IMR-90 (cell line): Measurements from ENCODE around the gene HMGXB3. TPM values are rescaled to one million over a fixed set of nuclear protein-coding genes. Genes with fewer than 3 reads are reported as not detected.

Experiments used
- ATAC-seq: fragments of 200-7000 bp; cut with Tn5 transposase; 2 replicates; pipeline ENCODE4 v1.9.1; 2020; ENCODE audit warnings: low read depth, mild to moderate bottlenecking, moderate library complexity
- BruUV-seq: library from RNA; stranded (reverse); fragments of 400-500 nt; replicated peaks from 2 replicates; lab custom pipeline; 2021; lab: Mats Ljungman, UMichigan
- CTCF ChIA-PET: fragments of 300-600 bp; formaldehyde crosslinking; extraction: SDS; loops from one replicate; lab custom pipeline; 2021; ENCODE audit warnings: antibody characterized with exemption; lab: Yijun Ruan, JAX
- POLR2A ChIA-PET: fragments of 300-600 bp; sonication (Branson Sonifier 250); formaldehyde crosslinking; loops from one replicate; lab custom pipeline; 2022; ENCODE audit warnings: antibody characterized with exemption; ENCODE audit not compliant: unreplicated experiment; lab: Charles Lee
- DNase-seq: peaks from one replicate; pipeline ENCODE4 v3.0.0; 2013
- H2AFZ ChIP-seq: replicated peaks from 2 replicates; pipeline ENCODE3; 2013; ENCODE audit warnings: low read length, mild to moderate bottlenecking; ENCODE audit not compliant: poor library complexity
- H2AK5ac ChIP-seq: 2 replicates; pipeline ENCODE4 v1.6.1; 2013; ENCODE audit warnings: low read depth, low read length, inconsistent platforms
- H2AK9ac ChIP-seq: replicated peaks from 2 replicates; pipeline ENCODE3; 2013; ENCODE audit warnings: mild to moderate bottlenecking, low read depth, low read length, moderate library complexity; ENCODE audit not compliant: poor library complexity
- H2BK120ac ChIP-seq: 2 replicates; pipeline ENCODE4 v1.6.1; 2013; ENCODE audit warnings: low read depth, low read length, inconsistent platforms
- H2BK15ac ChIP-seq: 3 replicates; pipeline ENCODE4 v1.6.1; 2013; ENCODE audit warnings: low read depth, low read length, inconsistent platforms
- H2BK20ac ChIP-seq: 2 replicates; pipeline ENCODE4 v1.6.1; 2013; ENCODE audit warnings: low read depth, mild to moderate bottlenecking, inconsistent platforms, low read length, moderate library complexity
- H2BK5ac ChIP-seq: 2 replicates; pipeline ENCODE4 v1.6.1; 2013; ENCODE audit warnings: mild to moderate bottlenecking, low read depth, low read length, inconsistent platforms; ENCODE audit not compliant: poor library complexity, severe bottlenecking
- H3K14ac ChIP-seq: replicated peaks from 2 replicates; pipeline ENCODE4 v1.6.1; 2013; ENCODE audit warnings: low read depth, low read length, inconsistent platforms
- H3K18ac ChIP-seq: 2 replicates; pipeline ENCODE4 v1.6.1; 2013; ENCODE audit warnings: low read depth, low read length, control low read depth
- H3K23ac ChIP-seq: 2 replicates; pipeline ENCODE4 v1.6.1; 2013; ENCODE audit warnings: low read depth, low read length, inconsistent platforms
- H3K27ac ChIP-seq: 2 replicates; pipeline ENCODE4 v1.5.1; 2013; ENCODE audit warnings: mild to moderate bottlenecking, control low read depth, low read length; ENCODE audit not compliant: insufficient read depth
- H3K27me3 ChIP-seq: 2 replicates; pipeline ENCODE4 v1.6.1; 2013; ENCODE audit warnings: low read length; ENCODE audit not compliant: control insufficient read depth, insufficient read depth
- H3K36me3 ChIP-seq: 2 replicates; pipeline ENCODE4 v1.6.1; 2013; ENCODE audit warnings: low read length, mixed read lengths; ENCODE audit not compliant: control insufficient read depth, insufficient read depth
- H3K4ac ChIP-seq: 2 replicates; pipeline ENCODE4 v1.6.1; 2013; ENCODE audit warnings: low read depth, low read length, inconsistent platforms
- H3K4me1 ChIP-seq: 2 replicates; pipeline ENCODE4 v1.6.1; 2013; ENCODE audit warnings: low read length, mixed read lengths; ENCODE audit not compliant: control insufficient read depth, insufficient read depth
- H3K4me2 ChIP-seq: 2 replicates; pipeline ENCODE4 v1.6.1; 2013; ENCODE audit warnings: low read depth, mild to moderate bottlenecking, control low read depth, low read length, moderate library complexity
- H3K4me3 ChIP-seq: 2 replicates; pipeline ENCODE4 v1.5.1; 2013; ENCODE audit warnings: low read depth, mild to moderate bottlenecking, control low read depth, low read length, moderate library complexity; ENCODE audit not compliant: insufficient read depth
- H3K56ac ChIP-seq: 2 replicates; pipeline ENCODE4 v1.6.1; 2013; ENCODE audit warnings: low read length, inconsistent platforms; ENCODE audit not compliant: insufficient read depth; ENCODE audit errors: extremely low read depth
- H3K79me1 ChIP-seq, 2 experiments: 2 replicates each; pipeline ENCODE4 v1.6.1; 2013; ENCODE audit warnings: low read length in 2 of 2, inconsistent platforms in 1 of 2, low read depth in 1 of 2
- H3K9ac ChIP-seq: 2 replicates; pipeline ENCODE4 v1.6.1; 2013; ENCODE audit warnings: low read depth, low read length, control low read depth
- H3K9me1 ChIP-seq: 2 replicates; pipeline ENCODE4 v1.6.1; 2013; ENCODE audit warnings: low read length, inconsistent platforms; ENCODE audit not compliant: insufficient read depth
- H3K9me3 ChIP-seq: 2 replicates; pipeline ENCODE4 v1.6.1; 2013; ENCODE audit warnings: low read length; ENCODE audit not compliant: control insufficient read depth, insufficient read depth
- H4K20me1 ChIP-seq: 2 replicates; pipeline ENCODE4 v1.6.1; 2013; ENCODE audit warnings: low read length, inconsistent platforms; ENCODE audit not compliant: insufficient read depth
- H4K5ac ChIP-seq: 2 replicates; pipeline ENCODE4 v1.6.1; 2013; ENCODE audit warnings: mild to moderate bottlenecking, low read depth, low read length, control low read depth
- H4K8ac ChIP-seq, 2 experiments: 2 replicates each; pipeline ENCODE4 v1.6.1; 2013; ENCODE audit warnings: low read depth in 2 of 2, low read length in 2 of 2, control low read depth in 1 of 2, inconsistent platforms in 1 of 2
- H4K91ac ChIP-seq: 2 replicates; pipeline ENCODE4 v1.6.1; 2013; ENCODE audit warnings: low read depth, low read length, inconsistent platforms; ENCODE audit not compliant: insufficient read depth
- BHLHE40 ChIP-seq: fragments of 150-350 bp; IDR thresholded peaks from 2 replicates; pipeline ENCODE4 v1.6.1; 2016; ENCODE audit warnings: mild to moderate bottlenecking, low read depth, low read length
- CEBPB ChIP-seq: IDR thresholded peaks from 2 replicates; pipeline ENCODE4 v1.6.1; 2012; ENCODE audit warnings: low read depth, low read length, improper control_type of control experiment
- CHD1 ChIP-seq: IDR thresholded peaks from 2 replicates; pipeline ENCODE4 v1.6.1; 2012; ENCODE audit warnings: low read depth, low read length, improper control_type of control experiment
- FOS ChIP-seq: fragments of 150-350 bp; IDR thresholded peaks from 2 replicates; pipeline ENCODE4 v1.6.1; 2016; ENCODE audit warnings: low read depth, low read length
- MAFK ChIP-seq: IDR thresholded peaks from 2 replicates; pipeline ENCODE4 v1.6.1; 2012; ENCODE audit warnings: low read depth, low read length, improper control_type of control experiment
- MAZ ChIP-seq: IDR thresholded peaks from 2 replicates; pipeline ENCODE4 v1.6.1; 2012; ENCODE audit warnings: low read depth, mild to moderate bottlenecking, low read length, improper control_type of control experiment, moderate library complexity, borderline replicate concordance
- MXI1 ChIP-seq: IDR thresholded peaks from 2 replicates; pipeline ENCODE4 v1.6.1; 2012; ENCODE audit warnings: low read depth, mild to moderate bottlenecking, low read length, moderate library complexity, borderline replicate concordance
- NFE2L2 ChIP-seq: fragments of 150-350 bp; IDR thresholded peaks from 2 replicates; pipeline ENCODE4 v1.6.1; 2016; ENCODE audit warnings: low read depth, mild to moderate bottlenecking, low read length
- POLR2A ChIP-seq: IDR thresholded peaks from 2 replicates; pipeline ENCODE4 v1.6.1; 2012; ENCODE audit warnings: mild to moderate bottlenecking, low read depth, low read length
- RAD21 ChIP-seq: IDR thresholded peaks from 2 replicates; pipeline ENCODE4 v1.6.1; 2012; ENCODE audit warnings: low read length, improper control_type of control experiment
- RCOR1 ChIP-seq: IDR thresholded peaks from 2 replicates; pipeline ENCODE4 v1.6.1; 2012; ENCODE audit warnings: mild to moderate bottlenecking, low read length, improper control_type of control experiment; ENCODE audit not compliant: insufficient replicate concordance
- RFX5 ChIP-seq: IDR thresholded peaks from 2 replicates; pipeline ENCODE4 v1.8.0; 2012; ENCODE audit warnings: low read depth, mild to moderate bottlenecking, low read length, moderate library complexity
- SMC3 ChIP-seq: fragments of 150-350 bp; IDR thresholded peaks from 2 replicates; pipeline ENCODE4 v1.6.1; 2016; ENCODE audit warnings: low read depth, mild to moderate bottlenecking, antibody characterized with exemption, low read length, moderate library complexity
- WGBS, 2 experiments: methylation state at CpG; one replicate each; pipeline versions ENCODE4 v1.1.5 to v1.1.7; 2013; ENCODE audit warnings: missing lambda C conversion rate in 2 of 2; ENCODE audit not compliant: insufficient read length in 1 of 2; ENCODE audit errors: extremely low coverage in 2 of 2; 5-methylcytosine and 5-hydroxymethylcytosine counted together
- dilution Hi-C: fragments of 300-500 bp; cut with HindIII; formaldehyde crosslinking; loops from one replicate; pipeline ENCODE4 v1.14.3; 2018; ENCODE audit warnings: low sequenced_read_pairs; ENCODE audit not compliant: unreplicated experiment
- in situ Hi-C: fragments of 300-500 bp; cut with MboI; formaldehyde crosslinking; loops from 3 replicates; pipeline ENCODE4 v1.14.3; 2019; ENCODE audit warnings: low sequenced_read_pairs, inconsistent platforms, mixed read lengths
- intact Hi-C: fragments of 100-400 bp; cut with micrococcal nuclease; formaldehyde crosslinking; loops from 2 replicates; pipeline ENCODE4 v1.10.0; 2022
- polyA plus RNA-seq, 3 experiments: library from polyadenylated mRNA; depleted of rRNA; stranded (reverse); fragments of >200 nt; gene quantifications; 2 replicates each; pipeline ENCODE4 v1.2.3, GENCODE V29; 2012; ENCODE audit warnings: low replicate concordance in 1 of 3
- total RNA-seq: library from RNA; depleted of rRNA; stranded (reverse); fragments of >200 nt; gene quantifications from 2 replicates; pipeline ENCODE4 v1.2.3, GENCODE V29; 2012
- TF ChIP-seq, protein P1 (sequence below): conservative IDR thresholded peaks from 2 replicates; pipeline ENCODE4 v1.5.1; 2012; ENCODE audit warnings: mild to moderate bottlenecking, low read depth, low read length, improper control_type of control experiment
- TF ChIP-seq, protein P2 (sequence below): fragments of 150-350 bp; IDR thresholded peaks from 2 replicates; pipeline ENCODE4 v1.6.1; 2017; ENCODE audit warnings: mild to moderate bottlenecking, antibody characterized with exemption, low read length, low read depth
- TF ChIP-seq, protein P3 (sequence below): fragments of 150-350 bp; IDR thresholded peaks from 2 replicates; pipeline ENCODE4 v1.6.1; 2016; ENCODE audit warnings: low read depth, mild to moderate bottlenecking, low read length, moderate library complexity, borderline replicate concordance

The HMGXB3 gene
- total and polyA plus RNA-seq, 2 of the 4 experiments (the other 2 are of a cell fraction), result 27.6 to 30.6 TPM

DNA sequence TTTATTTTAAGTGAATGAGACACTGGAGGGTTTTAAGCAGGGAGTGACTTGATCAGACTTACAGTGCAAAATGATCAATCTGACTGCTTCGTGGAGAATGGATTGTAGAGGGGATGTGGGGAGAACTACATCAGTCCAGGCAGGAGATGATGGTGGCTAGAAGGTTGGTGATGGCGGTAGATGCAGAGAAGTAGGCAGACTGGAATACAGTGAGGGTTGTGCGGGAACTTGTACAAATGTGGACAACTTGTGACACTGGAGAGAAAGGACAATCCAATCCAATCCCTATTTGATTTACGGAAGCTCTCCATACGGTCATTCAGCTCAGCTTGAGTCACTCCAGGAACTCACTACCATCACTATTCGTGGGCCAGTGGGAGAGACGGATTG is 678 bp upstream of the HMGXB3 start:
- H4K8ac ChIP-seq, result peak overlapping the region; percentile 96 to 99
- H3K4me3 ChIP-seq, result peak overlapping the region; percentile 62
- peak overlapping the region; percentile 49; the same call in 2 of the 3 replicates for H2BK15ac ChIP-seq
- peak overlapping the region; percentile 89 for H4K5ac ChIP-seq
- H3K9ac ChIP-seq, result peak overlapping the region; percentile 93
- peaks cover 32% of the 10 kb centered on the region; the same call in 1 of the 2 replicates for H4K20me1 ChIP-seq
- peak overlapping the region; percentile 98 for H2AK9ac ChIP-seq
- dilution Hi-C loops (no loop called here), intact Hi-C loops (loop anchor here (10.0 kb wide), 2 partner anchors 355 to 435 kb away; partner anchors contain the start of gene TCOF1), in situ Hi-C loops (loop anchor here (10.0 kb wide), 1 partner anchor 215 kb away; no protein-coding TSS in a partner anchor)
- H3K9me1 ChIP-seq, result peaks cover 15% of the 10 kb centered on the region
- H3K36me3 ChIP-seq, result peaks cover 9% of the 10 kb centered on the region
- H3K4me1 ChIP-seq, result peaks cover 2% of the 10 kb centered on the region
- H3K4ac ChIP-seq, result peak overlapping the region; percentile 95
- H3K23ac ChIP-seq, result peak overlapping the region; percentile 77
- H4K91ac ChIP-seq, result peak overlapping the region; percentile 91
- H3K27me3 ChIP-seq, result no peaks in the 10 kb centered on the region
- H3K56ac ChIP-seq, result peak overlapping the region; percentile 91
- ATAC-seq, result no peak
- H2BK20ac ChIP-seq, result no peak overlapping the region
- H2AFZ ChIP-seq, result peak overlapping the region; percentile 95
- H3K9me3 ChIP-seq, result no peaks in the 10 kb centered on the region
- H3K79me1 ChIP-seq, result peaks cover 11 to 61% of the 10 kb centered on the region in 2 experiments
- H2BK120ac ChIP-seq, result peak overlapping the region; percentile 22
- ChIA-PET POLR2A (interaction anchor here (1.0 kb wide), 1 partner anchor 109 kb away, joined by 5 read pairs; no protein-coding TSS in a partner anchor), CTCF (interaction anchor here (1.4 to 3.2 kb wide), 2 partner anchors 9 to 166 kb away, joined by 4 to 10 read pairs; no protein-coding TSS in a partner anchor)
- TF ChIP-seq MAFK, result no peak
- TF ChIP-seq CEBPB, result no peak
- TF ChIP-seq MAZ, result no peak
- no peak for TF ChIP-seq NFE2L2
- no peak for TF ChIP-seq RCOR1
- TF ChIP-seq, protein P1, sequence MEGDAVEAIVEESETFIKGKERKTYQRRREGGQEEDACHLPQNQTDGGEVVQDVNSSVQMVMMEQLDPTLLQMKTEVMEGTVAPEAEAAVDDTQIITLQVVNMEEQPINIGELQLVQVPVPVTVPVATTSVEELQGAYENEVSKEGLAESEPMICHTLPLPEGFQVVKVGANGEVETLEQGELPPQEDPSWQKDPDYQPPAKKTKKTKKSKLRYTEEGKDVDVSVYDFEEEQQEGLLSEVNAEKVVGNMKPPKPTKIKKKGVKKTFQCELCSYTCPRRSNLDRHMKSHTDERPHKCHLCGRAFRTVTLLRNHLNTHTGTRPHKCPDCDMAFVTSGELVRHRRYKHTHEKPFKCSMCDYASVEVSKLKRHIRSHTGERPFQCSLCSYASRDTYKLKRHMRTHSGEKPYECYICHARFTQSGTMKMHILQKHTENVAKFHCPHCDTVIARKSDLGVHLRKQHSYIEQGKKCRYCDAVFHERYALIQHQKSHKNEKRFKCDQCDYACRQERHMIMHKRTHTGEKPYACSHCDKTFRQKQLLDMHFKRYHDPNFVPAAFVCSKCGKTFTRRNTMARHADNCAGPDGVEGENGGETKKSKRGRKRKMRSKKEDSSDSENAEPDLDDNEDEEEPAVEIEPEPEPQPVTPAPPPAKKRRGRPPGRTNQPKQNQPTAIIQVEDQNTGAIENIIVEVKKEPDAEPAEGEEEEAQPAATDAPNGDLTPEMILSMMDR, result no peak
- no peak for TF ChIP-seq RFX5
- TF ChIP-seq FOS, result no peak
- no peak for TF ChIP-seq SMC3
- TF ChIP-seq RAD21, result no peak
- no peak for TF ChIP-seq CHD1
- no peak for TF ChIP-seq POLR2A
- TF ChIP-seq BHLHE40, result no peak
- TF ChIP-seq, protein P2, sequence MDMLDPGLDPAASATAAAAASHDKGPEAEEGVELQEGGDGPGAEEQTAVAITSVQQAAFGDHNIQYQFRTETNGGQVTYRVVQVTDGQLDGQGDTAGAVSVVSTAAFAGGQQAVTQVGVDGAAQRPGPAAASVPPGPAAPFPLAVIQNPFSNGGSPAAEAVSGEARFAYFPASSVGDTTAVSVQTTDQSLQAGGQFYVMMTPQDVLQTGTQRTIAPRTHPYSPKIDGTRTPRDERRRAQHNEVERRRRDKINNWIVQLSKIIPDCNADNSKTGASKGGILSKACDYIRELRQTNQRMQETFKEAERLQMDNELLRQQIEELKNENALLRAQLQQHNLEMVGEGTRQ, result no peak
- TF ChIP-seq MXI1, result no peak
- TF ChIP-seq, protein P3, sequence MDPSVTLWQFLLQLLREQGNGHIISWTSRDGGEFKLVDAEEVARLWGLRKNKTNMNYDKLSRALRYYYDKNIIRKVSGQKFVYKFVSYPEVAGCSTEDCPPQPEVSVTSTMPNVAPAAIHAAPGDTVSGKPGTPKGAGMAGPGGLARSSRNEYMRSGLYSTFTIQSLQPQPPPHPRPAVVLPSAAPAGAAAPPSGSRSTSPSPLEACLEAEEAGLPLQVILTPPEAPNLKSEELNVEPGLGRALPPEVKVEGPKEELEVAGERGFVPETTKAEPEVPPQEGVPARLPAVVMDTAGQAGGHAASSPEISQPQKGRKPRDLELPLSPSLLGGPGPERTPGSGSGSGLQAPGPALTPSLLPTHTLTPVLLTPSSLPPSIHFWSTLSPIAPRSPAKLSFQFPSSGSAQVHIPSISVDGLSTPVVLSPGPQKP, result no peak
- H3K18ac ChIP-seq, result peak overlapping the region; percentile 16
- 33% methylated on average over 1 of the region's 7 CpGs; no CpG with 5 or more reads in 1 of the 2 experiments for WGBS, 2 experiments
- DNase-seq, result no peak
- BruUV-seq, result TSS peak; percentile 57
- peak overlapping the region; percentile 94 for H2AK5ac ChIP-seq
- H3K14ac ChIP-seq, result peak overlapping the region; percentile 94
- H2BK5ac ChIP-seq, result peak overlapping the region; percentile 53
- H3K27ac ChIP-seq, result peak overlapping the region; percentile 59
- H3K4me2 ChIP-seq, result peak overlapping the region; percentile 85
